Ramos (cell line): Measurements from ENCODE around the gene DSCAML1.

Source experiments
- in situ Hi-C: fragments of 300-500 bp; cut with MboI; formaldehyde crosslinking; loops from one replicate; pipeline ENCODE4 v1.14.3; 2022; ENCODE audit warnings: low sequenced_read_pairs; ENCODE audit not compliant: unreplicated experiment

The DSCAML1 gene

DNA sequence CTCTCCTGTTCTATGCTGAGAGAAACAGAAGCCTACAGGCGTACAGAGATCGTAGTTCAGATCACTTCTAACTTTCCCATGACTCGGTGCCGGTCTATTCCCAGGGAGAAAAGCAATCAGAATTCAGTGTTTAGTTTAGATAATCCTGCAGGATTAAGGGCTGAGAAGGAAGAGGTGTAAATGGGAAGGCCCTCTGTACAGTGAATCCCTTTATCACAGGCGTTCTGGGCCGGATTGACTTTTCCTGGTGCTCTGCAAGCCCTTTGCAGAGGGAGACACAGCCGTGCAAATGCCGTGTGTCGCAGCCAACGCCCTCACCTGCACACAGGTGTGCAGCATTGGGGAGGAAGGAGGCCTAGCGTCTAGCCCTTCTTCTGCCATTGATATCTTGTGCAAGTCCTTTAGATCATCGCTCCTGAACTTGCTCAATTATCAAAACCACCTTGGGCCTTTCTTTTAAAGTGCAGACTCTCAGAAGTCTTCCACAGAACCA, 90.6 kb downstream of the DSCAML1 start:
- in situ Hi-C loops, result no loop called here

- in situ Hi-C loops, result no loop called here
Observed at GRCh38 chr11:117705866-117706265, 91.2 kb downstream of the DSCAML1 start.

DNA sequence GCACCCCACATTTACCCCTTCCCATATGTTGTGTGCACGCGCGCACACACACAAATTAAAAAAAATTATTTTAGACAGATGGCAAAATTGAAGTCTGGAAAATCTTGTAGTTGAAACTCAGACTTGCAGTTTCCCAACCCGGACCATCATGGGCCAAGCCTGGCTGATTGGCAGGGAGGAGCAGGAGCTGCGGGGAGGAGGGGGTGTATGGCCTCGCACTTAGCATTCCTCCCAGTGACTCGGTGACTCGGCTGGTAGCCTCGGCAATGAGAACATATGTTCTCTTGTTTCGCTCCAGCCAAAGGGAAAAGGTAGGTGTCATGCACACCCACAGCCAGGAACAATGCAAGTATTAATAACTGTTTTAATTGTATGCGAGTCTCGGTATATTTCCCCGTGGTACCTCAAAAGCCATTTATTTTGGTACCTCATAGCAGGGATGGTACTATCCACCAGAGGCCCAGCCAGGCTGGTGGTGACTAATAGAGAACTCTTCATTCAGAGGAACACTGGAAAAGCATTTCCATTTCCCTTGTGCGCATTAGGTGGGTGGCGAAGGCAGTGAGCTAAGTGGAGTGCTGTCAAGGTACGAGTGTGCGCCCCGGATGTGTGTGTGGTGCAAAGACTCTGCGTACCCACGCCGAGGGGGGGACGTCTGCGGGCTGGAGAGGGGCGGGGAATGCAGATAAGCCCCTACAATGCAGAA, 92.5 kb downstream of the DSCAML1 start:
- in situ Hi-C loops, result no loop called here

DNA sequence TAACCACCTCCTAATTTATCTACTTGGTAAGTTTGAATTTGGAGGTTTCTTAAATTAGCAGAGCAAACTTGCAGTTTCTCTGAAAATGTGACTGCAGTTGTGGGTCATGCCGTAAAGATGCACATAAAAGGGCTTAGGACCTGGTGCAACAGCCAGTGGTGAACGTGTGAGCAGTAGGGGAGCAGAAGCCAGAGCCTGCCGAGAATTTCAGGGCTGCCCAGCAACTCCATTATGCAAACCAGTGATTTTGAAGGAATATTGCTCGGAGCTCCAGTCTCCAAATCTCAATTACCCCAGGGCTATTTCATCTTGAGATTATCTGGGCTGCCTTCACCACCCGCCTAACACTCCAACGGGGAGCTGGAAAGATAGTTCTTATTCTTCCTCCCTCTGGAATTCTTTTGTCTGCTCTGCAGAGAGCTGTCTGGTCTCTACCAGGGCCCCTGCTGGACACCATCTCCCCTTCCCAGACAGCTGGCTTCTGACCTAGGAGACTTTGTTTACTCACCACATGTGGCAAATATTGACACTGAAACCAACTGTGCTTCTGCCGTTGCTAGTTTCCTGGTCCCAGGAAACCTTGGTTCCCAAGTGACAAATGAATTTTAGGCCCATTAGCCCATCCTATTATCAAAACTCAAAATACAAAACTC, 93.9 kb downstream of the DSCAML1 start:
- in situ Hi-C loops, result no loop called here

DNA sequence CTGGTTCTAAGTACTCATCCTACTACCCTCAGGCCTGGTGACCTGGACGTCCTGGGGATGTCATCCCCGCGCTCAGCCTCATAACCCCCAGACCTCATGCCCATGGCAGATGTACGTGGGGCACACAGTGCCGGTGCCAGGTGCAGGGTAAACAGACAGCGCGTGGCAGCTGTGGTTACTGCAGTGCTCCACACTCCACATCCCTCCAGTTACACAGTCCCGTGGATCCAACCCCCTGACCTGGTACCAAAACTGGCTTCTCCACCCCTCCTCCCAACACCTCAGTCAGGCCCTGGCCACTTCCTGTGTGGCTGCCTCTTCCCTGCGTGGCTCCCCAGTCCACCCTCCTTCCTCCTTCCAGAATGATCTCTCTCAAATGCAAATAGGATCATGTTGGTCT, 95.2 kb downstream of the DSCAML1 start:
- in situ Hi-C loops, result no loop called here

GRCh38 chr11:117700551-117700950, 96.5 kb downstream of the DSCAML1 start:
- in situ Hi-C loops, result no loop called here

GRCh38 chr11:117697319-117697718, 99.7 kb downstream of the DSCAML1 start:
- in situ Hi-C loops, result no loop called here

DNA sequence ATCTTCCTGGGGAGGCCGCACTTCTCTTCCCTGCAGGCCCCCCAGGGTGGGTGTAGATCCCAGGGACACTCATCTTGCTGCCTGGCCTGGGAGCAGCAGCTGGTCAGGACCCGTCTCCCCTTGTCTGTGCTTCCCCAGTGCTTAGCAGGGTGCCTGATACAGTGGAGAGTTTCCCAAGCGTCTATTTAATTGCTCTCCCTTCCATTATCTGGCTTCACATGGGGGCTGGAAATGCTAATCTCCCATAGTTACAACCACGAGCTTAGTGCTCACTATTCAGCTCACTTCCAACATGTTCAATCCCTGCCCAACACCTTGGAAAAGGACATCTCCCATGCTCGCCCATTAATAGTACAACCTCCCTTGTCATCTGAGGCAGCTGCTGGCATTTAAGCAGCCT, 100.5 kb downstream of the DSCAML1 start:
- in situ Hi-C loops, result no loop called here

GRCh38 chr11:117693344-117693743, 103.7 kb downstream of the DSCAML1 start:
- in situ Hi-C loops, result no loop called here

DNA sequence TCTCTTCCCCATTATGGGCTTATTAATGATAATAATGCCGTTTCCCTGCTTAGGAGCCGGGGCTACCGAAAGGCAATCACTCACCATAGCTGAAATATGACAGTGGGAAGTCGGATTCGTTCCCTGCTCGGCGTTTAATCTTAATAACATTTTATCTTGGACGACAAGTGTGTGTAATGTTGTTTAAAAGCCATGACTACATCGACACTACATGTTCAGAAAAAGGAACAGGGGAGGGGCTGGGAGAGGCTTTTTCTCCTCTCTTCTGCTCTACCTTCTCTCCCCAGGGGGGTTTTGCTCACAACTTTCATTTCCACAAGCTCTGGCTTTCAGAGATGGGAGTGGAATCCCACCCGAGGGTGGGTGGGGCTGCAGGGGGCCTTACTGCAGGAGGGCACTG, 105.5 kb downstream of the DSCAML1 start:
- in situ Hi-C loops, result no loop called here

GRCh38 chr11:117691218-117691514, 105.8 kb downstream of the DSCAML1 start:
- in situ Hi-C loops, result no loop called here

DNA sequence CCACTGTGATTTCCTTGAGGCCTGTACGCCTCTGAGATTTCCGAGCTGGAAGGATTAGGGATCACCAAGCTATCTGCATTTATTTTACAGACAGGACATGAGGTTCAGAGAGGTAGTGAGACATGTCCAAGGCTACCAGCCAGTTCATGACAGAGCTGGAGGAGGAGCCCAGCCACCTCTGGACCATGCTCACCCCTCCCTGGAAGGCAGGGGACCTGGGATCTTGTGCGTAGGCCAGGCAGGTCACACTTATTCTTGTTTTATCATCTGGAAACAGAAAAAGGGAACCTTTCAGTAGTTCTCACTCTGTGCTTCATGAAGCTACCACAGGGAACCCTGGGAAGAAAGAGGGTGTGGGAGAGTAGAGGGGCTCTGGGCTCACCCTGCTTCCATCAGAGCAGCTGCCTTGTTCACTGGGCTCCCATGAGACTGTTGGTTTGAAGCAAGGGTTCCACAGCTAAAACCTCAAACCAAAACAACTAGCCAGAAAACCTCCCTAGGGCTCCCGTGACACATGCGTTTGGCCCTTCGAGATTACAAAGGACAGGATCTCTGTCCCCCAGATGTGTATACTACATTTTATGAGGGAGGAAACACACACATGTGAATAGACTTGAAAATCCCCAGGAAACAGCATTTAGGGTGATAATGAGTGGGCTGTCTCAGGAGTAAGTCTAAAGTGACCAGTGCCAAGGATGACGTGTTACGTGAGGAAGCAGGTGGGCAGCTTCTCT, 106.4 kb downstream of the DSCAML1 start:
- in situ Hi-C loops, result no loop called here

DNA sequence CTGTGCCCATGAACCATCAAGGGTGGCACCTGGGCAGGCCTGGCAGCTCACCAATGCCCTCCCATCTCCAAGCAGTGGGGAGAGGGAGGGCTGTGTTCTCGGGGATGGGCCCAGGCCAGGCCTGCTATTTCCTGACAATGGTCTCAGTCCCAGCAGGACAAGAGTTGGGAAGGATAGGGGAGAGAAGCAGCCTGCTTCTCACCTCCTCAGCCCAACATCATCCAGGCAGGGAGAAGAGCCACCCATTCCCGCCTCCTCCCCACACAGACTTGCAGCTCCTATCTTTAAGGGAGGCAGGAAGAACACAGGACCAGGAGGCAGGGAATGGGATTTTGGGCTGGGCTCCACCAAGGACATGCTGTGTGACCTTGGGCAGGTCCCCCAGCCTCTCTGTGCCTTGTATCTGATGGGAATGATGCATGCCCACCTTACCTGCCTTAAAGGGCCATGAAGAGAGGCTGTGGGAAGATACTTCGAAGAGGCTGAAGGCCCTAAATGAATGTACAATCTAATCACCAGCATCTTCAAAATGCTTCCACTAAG, 108.7 kb downstream of the DSCAML1 start:
- in situ Hi-C loops, result no loop called here

DNA sequence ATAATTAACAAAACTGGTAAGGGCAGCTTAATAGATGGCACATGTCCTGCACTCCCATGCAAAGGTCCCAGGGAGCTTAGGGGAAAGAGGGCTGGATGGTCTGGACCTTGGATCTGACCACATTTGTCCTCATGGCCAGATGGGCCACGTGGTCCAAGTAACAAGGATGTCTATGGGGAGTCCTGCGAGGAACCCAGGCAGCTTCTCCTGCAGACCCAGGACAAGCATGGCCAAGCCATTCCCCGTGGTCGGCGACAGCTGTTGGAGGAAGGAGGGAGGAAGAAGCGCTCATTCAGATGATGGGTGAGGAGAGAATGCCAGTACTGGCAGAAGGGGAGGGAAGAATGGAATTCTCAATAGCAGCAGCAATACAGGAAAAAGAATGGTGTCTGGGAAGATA, 109.2 kb downstream of the DSCAML1 start:
- in situ Hi-C loops, result no loop called here

GRCh38 chr11:117686711-117687110, 110.3 kb downstream of the DSCAML1 start:
- in situ Hi-C loops, result no loop called here

DNA sequence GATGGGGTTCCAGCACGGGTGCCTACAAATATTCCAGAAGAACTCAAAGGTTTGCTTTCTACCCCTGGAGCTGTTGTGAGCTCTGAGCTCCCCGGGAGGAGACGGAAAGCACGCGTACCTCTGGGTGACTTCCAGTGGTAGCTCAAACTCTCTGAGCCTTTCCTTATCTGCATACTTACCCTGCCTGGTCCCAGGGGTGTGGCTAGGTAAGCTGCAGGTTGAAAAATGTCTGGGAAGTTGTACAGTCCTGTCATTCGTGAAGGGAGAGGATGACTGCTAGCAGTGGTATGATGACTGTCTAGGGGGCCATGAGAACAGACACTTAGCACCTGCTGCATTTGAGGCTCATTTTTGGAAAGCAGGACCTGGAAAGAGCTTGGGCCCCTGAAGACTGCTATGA, 111.5 kb downstream of the DSCAML1 start:
- in situ Hi-C loops, result no loop called here

DNA sequence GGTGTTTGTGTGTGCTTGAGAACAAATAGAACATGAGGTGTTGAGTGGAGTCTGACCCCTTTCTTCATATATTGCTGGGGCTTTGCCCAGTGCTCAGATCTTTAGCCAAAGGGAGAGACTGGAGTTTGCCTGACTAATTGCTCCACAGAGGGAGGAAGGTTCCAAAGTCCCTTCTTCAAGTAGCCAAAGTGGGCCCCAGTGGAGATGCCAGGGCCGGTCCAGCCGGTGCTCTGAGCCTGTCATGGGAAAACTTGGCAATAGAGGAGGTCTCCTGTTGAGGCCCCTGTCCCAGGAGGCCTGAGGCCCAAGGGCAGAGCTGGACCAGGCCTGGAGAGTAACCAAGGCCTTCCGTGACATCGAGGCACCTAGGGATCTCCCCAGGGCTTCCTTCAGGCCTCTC, 112.3 kb downstream of the DSCAML1 start:
- in situ Hi-C loops, result no loop called here

GRCh38 chr11:117684111-117684510, 112.9 kb downstream of the DSCAML1 start:
- in situ Hi-C loops, result no loop called here

- in situ Hi-C loops, result no loop called here
Observed at GRCh38 chr11:117681438-117681837, 115.6 kb downstream of the DSCAML1 start.

GRCh38 chr11:117679461-117679860, 117.6 kb downstream of the DSCAML1 start:
- in situ Hi-C loops, result no loop called here
